Transverse colon (tissue), 3 donors: ENCODE measurements around the gene KAZALD1.

Experiments
- EP300 ChIP-seq: sonication (generic); formaldehyde crosslinking; IDR thresholded peaks from one replicate; pipeline ENCODE4 v1.6.1; 2017; ENCODE audit warnings: antibody characterized with exemption, low read depth
- TF ChIP-seq, protein P1 (sequence below), 5 experiments: fragments of 200-600 bp in 3 of 5; fragments of 450-650 bp in 2 of 5; sonication (generic) in 3 of 5; IDR thresholded peaks; 1 replicate in 2 of 5; 2 replicates in 3 of 5; pipeline ENCODE4 v1.5.1; 2016 to 2017; ENCODE audit warnings: antibody characterized with exemption in 5 of 5, inconsistent platforms in 3 of 5, mild to moderate bottlenecking in 2 of 5, moderate library complexity in 1 of 5

DNA sequence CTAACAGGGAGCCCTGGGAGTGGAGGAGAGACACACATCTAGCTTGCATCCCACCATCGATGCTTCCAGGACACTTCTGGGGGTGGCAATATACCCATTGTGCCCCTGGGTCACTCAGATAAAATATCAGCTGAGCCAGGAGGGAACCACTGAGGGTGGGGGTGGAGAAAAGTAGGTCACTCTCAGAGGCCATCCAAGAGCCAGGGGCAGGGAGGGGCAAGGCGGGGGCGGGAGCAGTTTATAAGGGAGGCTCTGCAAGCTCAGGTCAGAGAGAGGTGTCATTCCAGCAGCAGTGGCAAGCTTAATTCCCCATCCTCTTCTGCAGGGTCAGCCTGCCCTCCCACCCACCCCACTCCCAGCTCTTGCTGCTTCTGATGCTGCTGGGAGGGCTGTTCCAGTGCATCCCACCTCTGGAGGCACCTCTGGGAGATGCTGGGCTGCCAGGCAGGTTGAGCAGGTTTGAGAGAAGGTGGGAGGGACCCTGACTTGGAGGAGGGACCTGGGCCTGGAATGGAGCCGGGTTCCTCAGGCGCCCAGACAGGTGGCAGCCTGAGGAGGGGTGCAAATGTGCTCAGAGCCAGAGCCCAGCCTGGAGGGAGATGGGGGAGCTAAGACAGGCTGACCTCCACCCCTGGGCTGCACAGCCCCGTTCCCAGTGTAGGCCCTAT is 49.2 kb downstream of the KAZALD1 start:
- TF ChIP-seq, protein P1, sequence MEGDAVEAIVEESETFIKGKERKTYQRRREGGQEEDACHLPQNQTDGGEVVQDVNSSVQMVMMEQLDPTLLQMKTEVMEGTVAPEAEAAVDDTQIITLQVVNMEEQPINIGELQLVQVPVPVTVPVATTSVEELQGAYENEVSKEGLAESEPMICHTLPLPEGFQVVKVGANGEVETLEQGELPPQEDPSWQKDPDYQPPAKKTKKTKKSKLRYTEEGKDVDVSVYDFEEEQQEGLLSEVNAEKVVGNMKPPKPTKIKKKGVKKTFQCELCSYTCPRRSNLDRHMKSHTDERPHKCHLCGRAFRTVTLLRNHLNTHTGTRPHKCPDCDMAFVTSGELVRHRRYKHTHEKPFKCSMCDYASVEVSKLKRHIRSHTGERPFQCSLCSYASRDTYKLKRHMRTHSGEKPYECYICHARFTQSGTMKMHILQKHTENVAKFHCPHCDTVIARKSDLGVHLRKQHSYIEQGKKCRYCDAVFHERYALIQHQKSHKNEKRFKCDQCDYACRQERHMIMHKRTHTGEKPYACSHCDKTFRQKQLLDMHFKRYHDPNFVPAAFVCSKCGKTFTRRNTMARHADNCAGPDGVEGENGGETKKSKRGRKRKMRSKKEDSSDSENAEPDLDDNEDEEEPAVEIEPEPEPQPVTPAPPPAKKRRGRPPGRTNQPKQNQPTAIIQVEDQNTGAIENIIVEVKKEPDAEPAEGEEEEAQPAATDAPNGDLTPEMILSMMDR (IDR thresholded peaks at IDR 0.05): no peak
- TF ChIP-seq EP300: no peak
